IPS-18a (cell line): Measurements from ENCODE around the gene CIRBP.

Experiments used
- H3K27ac ChIP-seq: one replicate; pipeline ENCODE4 v1.5.1; 2013; ENCODE audit warnings: low read length
- H3K27me3 ChIP-seq: one replicate; pipeline ENCODE4 v1.6.1; 2013; ENCODE audit warnings: mild to moderate bottlenecking, low read length; ENCODE audit not compliant: control insufficient read depth, insufficient read depth
- H3K36me3 ChIP-seq: one replicate; pipeline ENCODE4 v1.6.1; 2013; ENCODE audit warnings: low read depth, low read length; ENCODE audit not compliant: control insufficient read depth
- H3K4me1 ChIP-seq: one replicate; pipeline ENCODE4 v1.6.1; 2013; ENCODE audit warnings: low read depth, low read length; ENCODE audit not compliant: control insufficient read depth
- H3K4me3 ChIP-seq: one replicate; pipeline ENCODE4 v1.5.1; 2013; ENCODE audit warnings: low read length
- H3K9ac ChIP-seq: one replicate; pipeline ENCODE4 v1.6.1; 2013; ENCODE audit warnings: mild to moderate bottlenecking, low read length, moderate library complexity
- H3K9me3 ChIP-seq: one replicate; pipeline ENCODE4 v1.6.1; 2013; ENCODE audit warnings: low read depth, low read length; ENCODE audit not compliant: control insufficient read depth

Gene CIRBP

DNA sequence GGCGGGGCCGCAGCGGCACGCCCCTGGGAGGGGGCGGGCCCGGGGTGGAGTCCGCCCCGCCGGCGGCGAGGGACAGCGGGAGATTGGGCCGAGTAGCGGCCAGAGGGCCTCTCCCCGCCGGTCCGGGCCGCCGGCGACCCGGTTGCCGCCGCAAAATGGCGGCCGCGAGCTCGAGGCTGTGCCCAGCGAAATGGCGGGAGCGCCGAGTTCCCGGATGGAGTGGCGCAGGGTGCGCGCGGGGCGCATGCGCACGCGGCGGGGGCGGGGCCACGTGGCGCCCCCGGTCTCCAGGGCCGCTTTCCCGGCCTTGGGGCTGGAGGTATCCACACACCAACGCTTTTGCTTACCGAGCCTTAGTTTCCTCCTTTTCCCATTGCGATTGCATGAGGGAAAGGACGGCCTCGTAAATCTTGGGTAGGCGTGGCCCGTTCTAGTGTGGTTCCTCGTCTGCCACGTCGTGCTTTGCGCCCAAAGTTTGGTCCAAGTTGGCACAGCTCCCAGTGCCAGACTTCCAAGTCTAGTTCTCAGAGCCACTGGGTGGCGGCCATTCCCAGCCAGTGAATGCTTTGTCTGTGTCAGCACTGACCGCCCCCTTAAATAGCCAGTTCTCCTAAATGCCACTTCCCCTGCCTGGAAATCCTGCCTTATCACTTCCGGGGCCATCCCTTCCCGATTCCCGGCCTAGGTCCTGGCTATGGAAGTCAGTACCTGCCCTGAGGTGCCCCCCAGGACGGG, 513 bp downstream of the CIRBP start:
- H3K27me3 ChIP-seq, result peaks cover 12% of the 10 kb centered on the region
- peaks cover 44% of the 10 kb centered on the region for H3K36me3 ChIP-seq
- peak overlapping the region; percentile 89 for H3K4me3 ChIP-seq
- H3K9me3 ChIP-seq, result no peaks in the 10 kb centered on the region
- H3K4me1 ChIP-seq, result peaks cover 35% of the 10 kb centered on the region
- H3K9ac ChIP-seq, result peak overlapping the region; percentile 97
- peak overlapping the region; percentile 87 for H3K27ac ChIP-seq

DNA sequence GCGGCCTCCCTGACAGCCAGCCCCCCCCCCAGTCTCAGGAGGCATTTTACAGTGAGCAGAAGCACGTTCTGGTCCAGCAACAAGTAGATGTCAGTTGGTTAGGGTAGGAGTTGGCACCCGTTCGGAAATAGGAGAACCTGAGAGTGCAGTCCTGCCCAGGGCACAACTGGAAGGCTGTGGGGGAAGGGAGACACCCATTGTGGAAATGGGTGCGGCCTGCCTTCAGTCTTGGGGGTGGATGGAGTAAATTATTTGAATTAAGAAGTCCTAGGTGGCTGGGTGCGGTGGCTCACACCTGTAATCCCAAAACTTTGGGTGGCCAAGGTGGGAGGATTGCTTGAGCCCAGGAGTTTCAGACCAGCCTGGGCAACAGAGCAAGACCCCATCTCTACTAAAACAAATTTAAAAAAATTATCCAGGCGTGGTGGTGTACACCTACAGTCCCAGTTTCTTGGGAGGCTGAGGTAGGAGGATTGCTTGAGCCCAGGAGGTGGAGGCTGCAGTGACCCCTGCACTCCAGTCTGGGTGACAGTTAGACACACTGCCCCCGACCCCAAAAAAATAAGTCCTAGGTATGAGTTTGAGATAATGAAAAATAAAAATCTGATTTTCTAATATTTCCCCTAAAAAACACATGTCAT, 1.2 kb downstream of the CIRBP start:
- no peaks in the 10 kb centered on the region for H3K9me3 ChIP-seq
- peaks cover 28% of the 10 kb centered on the region for H3K4me1 ChIP-seq
- H3K36me3 ChIP-seq, result peaks cover 46% of the 10 kb centered on the region
- H3K27ac ChIP-seq, result peak overlapping the region; percentile 87
- peaks cover 12% of the 10 kb centered on the region for H3K27me3 ChIP-seq
- H3K4me3 ChIP-seq, result peak overlapping the region; percentile 89
- H3K9ac ChIP-seq, result peak overlapping the region; percentile 97

- Histone ChIP-seq H3K4me1 (peaks cover 25% of the 10 kb centered on the region), H3K36me3 (peaks cover 46% of the 10 kb centered on the region), H3K9me3 (no peaks in the 10 kb centered on the region), H3K9ac (peak overlapping the region; percentile 97), H3K27ac (no peak overlapping the region), H3K4me3 (peak overlapping the region; percentile 89), H3K27me3 (peaks cover 12% of the 10 kb centered on the region)
These were observed 1.9 kb downstream of the CIRBP start for GRCh38 chr19:1270854-1271527.

DNA sequence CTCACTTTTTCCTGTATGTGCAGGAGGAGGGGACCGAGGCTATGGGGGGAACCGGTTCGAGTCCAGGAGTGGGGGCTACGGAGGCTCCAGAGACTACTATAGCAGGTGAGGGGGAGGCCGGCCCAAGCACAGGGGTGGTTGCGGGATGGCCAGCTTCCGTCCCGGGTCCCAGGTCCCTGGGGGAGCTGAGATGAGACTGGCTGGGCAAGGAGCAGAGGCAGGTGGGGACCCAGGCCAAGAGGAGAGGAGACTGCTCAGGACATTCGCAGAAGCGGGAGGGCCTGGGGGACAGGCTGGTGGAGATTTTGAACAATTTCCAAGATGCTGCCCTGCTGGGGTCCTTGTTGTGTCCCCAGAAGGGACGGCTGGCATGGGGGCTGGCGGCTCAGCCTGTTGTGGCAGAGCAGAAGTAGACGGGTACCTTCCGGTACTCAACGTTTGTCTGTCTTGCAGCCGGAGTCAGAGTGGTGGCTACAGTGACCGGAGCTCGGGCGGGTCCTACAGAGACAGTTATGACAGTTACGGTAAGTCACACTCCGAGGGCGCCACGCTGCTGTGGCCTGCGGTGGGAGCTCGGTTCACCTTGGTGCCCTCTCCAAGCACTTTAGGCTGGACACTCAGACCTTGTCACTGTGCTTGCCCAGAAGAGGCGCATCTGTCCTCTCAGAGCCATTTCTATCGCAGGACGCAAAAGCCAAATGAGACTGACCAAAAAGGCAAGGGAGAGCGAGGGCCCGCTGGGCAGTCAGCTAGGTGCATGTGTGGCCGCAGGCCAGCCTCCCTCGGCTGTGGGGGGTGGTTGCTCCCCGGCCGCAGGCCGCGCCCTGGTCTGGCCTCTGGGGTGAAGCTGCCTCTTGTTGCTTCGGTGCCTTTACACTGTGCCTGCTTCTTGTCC, 2.6 kb downstream of the CIRBP start:
- Histone ChIP-seq H3K27ac (no peak overlapping the region), H3K9me3 (no peaks in the 10 kb centered on the region), H3K4me3 (no peak overlapping the region), H3K27me3 (peaks cover 12% of the 10 kb centered on the region), H3K36me3 (peaks cover 46% of the 10 kb centered on the region), H3K9ac (no peak overlapping the region), H3K4me1 (peaks cover 24% of the 10 kb centered on the region)

- Histone ChIP-seq H3K27ac (no peak overlapping the region), H3K9me3 (no peaks in the 10 kb centered on the region), H3K4me3 (no peak overlapping the region), H3K27me3 (peaks cover 5% of the 10 kb centered on the region), H3K36me3 (peaks cover 46% of the 10 kb centered on the region), H3K4me1 (peaks cover 23% of the 10 kb centered on the region), H3K9ac (no peak overlapping the region)
These were observed 3.5 kb downstream of the CIRBP start for GRCh38 chr19:1272423-1273262.

DNA sequence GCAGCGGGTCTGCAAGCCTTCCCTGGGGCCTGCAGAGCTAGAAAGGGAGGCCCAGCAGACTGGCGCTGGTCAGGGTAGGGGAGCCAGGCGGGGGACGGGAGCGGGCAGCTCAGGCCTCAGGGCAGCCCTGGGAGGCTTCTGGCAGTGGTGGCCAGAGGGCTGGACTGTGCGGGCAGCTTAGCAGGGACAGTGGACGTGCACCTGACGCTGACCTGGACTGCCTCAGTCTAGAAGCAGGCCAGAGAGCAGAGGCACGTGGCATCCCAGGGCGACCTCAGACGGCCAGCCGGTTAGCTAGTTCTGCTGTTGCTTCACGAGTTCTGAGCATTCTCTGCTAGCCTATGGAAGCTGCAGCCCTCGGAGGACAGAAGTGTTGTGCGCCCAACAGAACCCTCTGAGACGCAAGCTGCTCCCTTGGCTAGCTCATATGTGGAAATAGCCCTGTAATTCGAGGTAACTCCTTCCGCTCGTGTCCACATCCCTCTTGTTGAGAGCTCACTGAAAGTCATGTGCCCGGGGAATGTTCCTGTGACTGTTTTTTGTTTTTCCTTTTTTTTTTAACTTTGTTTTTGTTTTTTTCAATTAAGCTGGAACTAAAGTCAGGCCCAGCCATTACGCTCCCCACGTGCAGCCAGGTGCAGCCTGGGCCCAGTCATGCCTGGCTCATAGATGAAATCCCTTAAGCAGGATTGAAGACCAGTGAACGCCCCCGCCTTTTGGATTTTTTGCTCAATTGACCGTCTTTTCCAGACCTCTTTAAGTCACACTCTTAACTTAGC, 4.3 kb downstream of the CIRBP start:
- Histone ChIP-seq H3K36me3 (peaks cover 46% of the 10 kb centered on the region), H3K4me1 (peaks cover 15% of the 10 kb centered on the region), H3K4me3 (no peak overlapping the region), H3K27me3 (no peaks in the 10 kb centered on the region), H3K27ac (no peak overlapping the region), H3K9ac (no peak overlapping the region), H3K9me3 (no peaks in the 10 kb centered on the region)

GRCh38 chr19:1274081-1274851, 5.1 kb downstream of the CIRBP start:
- no peaks in the 10 kb centered on the region for H3K9me3 ChIP-seq
- H3K36me3 ChIP-seq, result peaks cover 52% of the 10 kb centered on the region
- H3K4me1 ChIP-seq, result peaks cover 11% of the 10 kb centered on the region
- H3K27me3 ChIP-seq, result no peaks in the 10 kb centered on the region
- peak overlapping the region; percentile 83 for H3K9ac ChIP-seq
- peak overlapping the region; percentile 47 for H3K27ac ChIP-seq
- H3K4me3 ChIP-seq, result peak overlapping the region; percentile 76

GRCh38 chr19:1274852-1275259, 5.7 kb downstream of the CIRBP start:
- peaks cover 11% of the 10 kb centered on the region for H3K4me1 ChIP-seq
- peak overlapping the region; percentile 47 for H3K27ac ChIP-seq
- H3K9me3 ChIP-seq, result no peaks in the 10 kb centered on the region
- peak overlapping the region; percentile 76 for H3K4me3 ChIP-seq
- H3K36me3 ChIP-seq, result peaks cover 52% of the 10 kb centered on the region
- H3K9ac ChIP-seq, result peak overlapping the region; percentile 83
- H3K27me3 ChIP-seq, result no peaks in the 10 kb centered on the region

DNA sequence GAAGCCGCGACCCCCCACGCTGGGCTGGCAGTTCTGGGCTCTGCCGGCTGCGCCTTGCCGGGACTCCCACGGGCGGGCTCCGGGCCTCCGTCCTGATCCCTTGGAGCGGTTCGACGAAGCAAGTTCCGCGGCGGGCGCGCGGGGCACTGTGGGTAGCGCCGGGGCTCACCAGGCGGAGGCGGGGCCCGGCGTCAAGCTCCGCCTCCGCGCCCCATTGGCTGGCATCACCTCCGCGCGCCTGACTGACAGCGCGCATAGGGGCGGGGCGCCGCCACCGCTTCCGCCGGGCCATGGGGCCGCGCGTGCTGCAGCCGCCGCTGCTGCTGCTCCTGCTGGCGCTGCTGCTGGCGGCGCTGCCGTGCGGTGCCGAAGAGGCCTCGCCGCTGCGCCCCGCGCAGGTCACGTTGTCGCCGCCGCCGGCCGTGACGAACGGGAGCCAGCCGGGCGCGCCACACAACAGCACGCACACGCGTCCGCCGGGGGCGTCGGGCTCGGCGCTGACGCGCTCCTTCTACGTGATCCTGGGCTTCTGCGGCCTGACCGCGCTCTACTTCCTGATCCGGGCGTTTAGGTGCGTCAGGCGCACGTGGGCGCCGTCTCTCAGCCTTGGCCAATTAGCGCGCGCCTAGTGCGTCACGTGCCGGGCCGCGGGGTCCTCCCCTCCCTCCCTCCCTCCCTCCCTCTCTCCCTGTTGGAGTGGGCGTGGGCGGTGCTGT, 6.3 kb downstream of the CIRBP start, which contains the start of gene FAM174C:
TSS of gene FAM174C (plus strand) at position 271 of the 716 bp plus-strand sequence. CDS start at position 291, 20 bp downstream.
- Histone ChIP-seq H3K4me3 (peak within 1 kb of the TSS; percentile 76), H3K9me3 (no peaks in the 10 kb centered on the region), H3K27ac (peak within 1 kb of the TSS; percentile 70), H3K4me1 (peaks cover 6% of the 10 kb centered on the region), H3K36me3 (peaks cover 50% of the 10 kb centered on the region), H3K27me3 (no peaks in the 10 kb centered on the region), H3K9ac (peak within 1 kb of the TSS; percentile 83)
